Esophagus squamous epithelium (tissue), 4 donors: Measurements from ENCODE around the gene POLR3K.

Source experiments
- CTCF ChIP-seq, 6 experiments: fragments of 450-650 bp in 4 of 6; fragments of 200-600 bp in 2 of 6; sonication (generic) in 2 of 6; IDR thresholded peaks; one replicate each; pipeline ENCODE4 v1.5.1; 2016 to 2019; ENCODE audit warnings: antibody characterized with exemption in 6 of 6, mild to moderate bottlenecking in 4 of 6, moderate library complexity in 4 of 6
- POLR2A ChIP-seq, 4 donors: fragments of 450-650 bp; IDR thresholded peaks; one replicate each; pipeline ENCODE4 v1.6.1; 2017; ENCODE audit warnings: antibody characterized with exemption in 4 of 4, mild to moderate bottlenecking in 4 of 4, moderate library complexity in 3 of 4

DNA sequence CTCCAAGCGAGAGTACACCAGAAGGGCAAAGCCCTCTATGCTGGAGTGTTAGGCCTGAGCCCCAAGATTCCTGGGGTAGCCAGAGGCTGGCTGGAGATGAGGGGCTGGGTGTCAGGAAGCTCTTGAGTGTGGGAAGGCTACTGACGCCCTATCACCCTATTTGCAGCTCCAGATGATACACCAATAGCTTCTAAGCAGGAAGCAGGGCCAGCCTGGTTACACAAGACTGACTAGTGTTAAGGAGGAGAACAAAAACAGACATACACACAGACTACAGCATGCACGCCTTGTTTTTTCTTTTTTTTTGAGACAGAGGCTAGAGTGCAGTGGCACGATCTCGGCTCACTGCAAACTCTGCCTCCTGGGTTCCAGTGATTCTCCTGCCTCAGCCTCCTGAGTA lies 15.9 kb downstream of the POLR3K start:
- TF ChIP-seq CTCF (IDR thresholded peaks at IDR 0.05) (no peak), POLR2A (IDR thresholded peaks at IDR 0.05) (no peak)
